IPS DF 19.7 (cell line): Measurements from ENCODE around the gene PGLYRP3.
"Not testable (repeated sequence)": the region's sequence is repeated elsewhere in the genome, so short reads cannot be mapped to it uniquely, and the experiment has no call there.

Source experiments
- DNase-seq: peaks from one replicate; pipeline ENCODE4 v3.0.0-alpha.2; 2013; ENCODE audit warnings: low read depth, low spot score

PGLYRP3 gene

GRCh38 chr1:153314388-153314787 lies 1.6 kb upstream of the PGLYRP3 start:
- DNase-seq = not testable (repeated sequence)

- DNase-seq = no peak
These were observed 536 bp upstream of the PGLYRP3 start for GRCh38 chr1:153313288-153313687.

- no peak for DNase-seq
These were observed 2.2 kb downstream of the PGLYRP3 start for GRCh38 chr1:153310526-153310925.

GRCh38 chr1:153309441-153309840 lies 3.3 kb downstream of the PGLYRP3 start:
- DNase-seq = no peak

GRCh38 chr1:153308540-153308939 lies 4.2 kb downstream of the PGLYRP3 start:
- DNase-seq = no peak

GRCh38 chr1:153307221-153307600 lies 5.5 kb downstream of the PGLYRP3 start:
- no peak for DNase-seq

- no peak for DNase-seq
These were observed 6.2 kb downstream of the PGLYRP3 start for GRCh38 chr1:153306303-153307220.

GRCh38 chr1:153305682-153306081 lies 7.1 kb downstream of the PGLYRP3 start:
- no peak for DNase-seq

- no peak for DNase-seq
These were observed 10.4 kb downstream of the PGLYRP3 start for GRCh38 chr1:153302308-153302707.

GRCh38 chr1:153293851-153294250 lies 18.9 kb downstream of the PGLYRP3 start:
- DNase-seq = no peak

GRCh38 chr1:153293480-153293775 lies 19.3 kb downstream of the PGLYRP3 start:
- DNase-seq = no peak

- no peak for DNase-seq
These were observed 19.8 kb downstream of the PGLYRP3 start for GRCh38 chr1:153292740-153293479.

GRCh38 chr1:153292185-153292584 lies 20.6 kb downstream of the PGLYRP3 start:
- no peak for DNase-seq

- no peak for DNase-seq
These were observed 21.2 kb downstream of the PGLYRP3 start for GRCh38 chr1:153291514-153291913.

- no peak for DNase-seq
These were observed 24.0 kb downstream of the PGLYRP3 start for GRCh38 chr1:153288634-153289275.

GRCh38 chr1:153277852-153278251 lies 34.9 kb downstream of the PGLYRP3 start:
- DNase-seq = peak; percentile 64

- no peak for DNase-seq
These were observed 40.6 kb downstream of the PGLYRP3 start for GRCh38 chr1:153272186-153272585.

- DNase-seq = no peak
These were observed 41.0 kb downstream of the PGLYRP3 start for GRCh38 chr1:153271711-153272110.

GRCh38 chr1:153265457-153265856 lies 47.3 kb downstream of the PGLYRP3 start:
- no peak for DNase-seq

- DNase-seq = no peak
These were observed 50.1 kb downstream of the PGLYRP3 start for GRCh38 chr1:153262462-153263157.

- DNase-seq = no peak
These were observed 50.7 kb downstream of the PGLYRP3 start for GRCh38 chr1:153262070-153262366.
